Measurements from ENCODE around the gene IGLL1. TPM values are rescaled to one million over a fixed set of nuclear protein-coding genes. Genes with fewer than 3 reads are reported as not detected.
"Not testable (repeated sequence)": the region's sequence is repeated elsewhere in the genome, so short reads cannot be mapped to it uniquely, and the experiment has no call there.

IGLL1 gene
- total and polyA plus RNA-seq, 4 donors: 17.4 TPM; not detected in 3

GRCh38 chr22:23548501-23549197 lies 31.4 kb downstream of the IGLL1 start:
- no peak for DNase-seq (ENCODE audit: low spot score)
- TF ChIP-seq FOXA1 (IDR thresholded peaks at IDR 0.05): no peak
- no peak for TF ChIP-seq TAF1 (conservative IDR thresholded peaks at IDR 0.05)
- Histone ChIP-seq H3K4me3 (ENCODE audit: low read depth in 1 of 3, low read length in 3 of 3) (no peak overlapping the region), H3K27me3 (ENCODE audit: control insufficient read depth in 4 of 4, insufficient read depth in 4 of 4, low read length in 3 of 4) (peaks cover 0 to 3% (median 0%) of the 10 kb centered on the region in 4 donors), H3K4me1 (ENCODE audit: control insufficient read depth in 4 of 4, insufficient read depth in 4 of 4, low read length in 3 of 4) (no peaks in the 10 kb centered on the region), H3K9me3 (ENCODE audit: control insufficient read depth in 4 of 4, low read length in 3 of 4) (no peaks in the 10 kb centered on the region), H3K27ac (ENCODE audit: low read depth in 1 of 2, low read length in 2 of 2) (no peak overlapping the region), H3K9ac (ENCODE audit: low read depth in 1 of 2, low read length in 2 of 2) (no peak overlapping the region), H3K36me3 (ENCODE audit: control insufficient read depth in 4 of 4, insufficient read depth in 3 of 4, low read depth in 1 of 4, low read length in 3 of 4) (no peaks in the 10 kb centered on the region)
- WGBS: 85% methylated on average over 8 of the region's 8 CpGs

- Histone ChIP-seq H3K27me3 (ENCODE audit: control insufficient read depth in 4 of 4, insufficient read depth in 4 of 4, low read length in 3 of 4) (peaks cover 0 to 3% (median 0%) of the 10 kb centered on the region in 4 donors), H3K9ac (ENCODE audit: low read depth in 1 of 2, low read length in 2 of 2) (no peak overlapping the region), H3K9me3 (ENCODE audit: control insufficient read depth in 4 of 4, low read length in 3 of 4) (no peaks in the 10 kb centered on the region), H3K36me3 (ENCODE audit: control insufficient read depth in 4 of 4, insufficient read depth in 3 of 4, low read depth in 1 of 4, low read length in 3 of 4) (no peaks in the 10 kb centered on the region), H3K4me1 (ENCODE audit: control insufficient read depth in 4 of 4, insufficient read depth in 4 of 4, low read length in 3 of 4) (no peaks in the 10 kb centered on the region), H3K27ac (ENCODE audit: low read depth in 1 of 2, low read length in 2 of 2) (no peak overlapping the region), H3K4me3 (ENCODE audit: low read depth in 1 of 3, low read length in 3 of 3) (no peak overlapping the region)
- DNase-seq (ENCODE audit: low spot score): no peak
- no peak for TF ChIP-seq FOXA2 (IDR thresholded peaks at IDR 0.05)
- TF ChIP-seq GABPA (IDR thresholded peaks at IDR 0.05 in 1 of 2, conservative IDR thresholded peaks at IDR 0.05 in 1 of 2): no peak
- TF ChIP-seq CTCF (IDR thresholded peaks at IDR 0.05; ENCODE audit: low read depth, low read length, missing input control): no peak
- no peak for TF ChIP-seq NR2F2 (IDR thresholded peaks at IDR 0.05)
- no peak for TF ChIP-seq MAX (IDR thresholded peaks at IDR 0.05)
- no peak for TF ChIP-seq FOXA1 (IDR thresholded peaks at IDR 0.05)
- TF ChIP-seq SP1 (IDR thresholded peaks at IDR 0.05): no peak
- TF ChIP-seq ATF3 (IDR thresholded peaks at IDR 0.05): no peak
- no peak for TF ChIP-seq REST (IDR thresholded peaks at IDR 0.05)
- TF ChIP-seq HNF4A (conservative IDR thresholded peaks at IDR 0.05): no peak
- no peak for TF ChIP-seq JUND (IDR thresholded peaks at IDR 0.05)
- no peak for TF ChIP-seq RXRA (IDR thresholded peaks at IDR 0.05)
- TF ChIP-seq EGR1 (IDR thresholded peaks at IDR 0.05; ENCODE audit: low read depth in 2 of 2): no peak
- TF ChIP-seq HNF4G (IDR thresholded peaks at IDR 0.05): no peak
- TF ChIP-seq ZBTB33 (IDR thresholded peaks at IDR 0.05): no peak
- 91% methylated on average over 10 of the region's 10 CpGs for WGBS
Measured at GRCh38 chr22:23547818-23548500, 32.1 kb downstream of the IGLL1 start.

- not testable (repeated sequence) for DNase-seq (ENCODE audit: low spot score); H3K4me3 ChIP-seq (ENCODE audit: low read depth in 1 of 3, low read length in 3 of 3); H3K9me3 ChIP-seq (ENCODE audit: control insufficient read depth in 4 of 4, low read length in 3 of 4); H3K9ac ChIP-seq (ENCODE audit: low read depth in 1 of 2, low read length in 2 of 2); H3K4me1 ChIP-seq (ENCODE audit: control insufficient read depth in 4 of 4, insufficient read depth in 4 of 4, low read length in 3 of 4); H3K36me3 ChIP-seq (ENCODE audit: control insufficient read depth in 4 of 4, insufficient read depth in 3 of 4, low read depth in 1 of 4, low read length in 3 of 4); H3K27me3 ChIP-seq (ENCODE audit: control insufficient read depth in 4 of 4, insufficient read depth in 4 of 4, low read length in 3 of 4); H3K27ac ChIP-seq (ENCODE audit: low read depth in 1 of 2, low read length in 2 of 2)
- WGBS: 80% methylated on average over 5 of the region's 5 CpGs
Measured at GRCh38 chr22:23547382-23547781, 32.7 kb downstream of the IGLL1 start.

Measured in liver (tissue), 9 donors.